NK-92 (cell line): ENCODE measurements around the gene PPP6R1.
A peak's percentile ranks its signal among the peaks of the same experiment; 100 is the strongest.

Experiments used
- DNase-seq: peaks from one replicate; lab custom pipeline; 2025; ENCODE audit not compliant: unreplicated experiment; lab: John Stamatoyannopoulos, UW

Gene PPP6R1

DNA sequence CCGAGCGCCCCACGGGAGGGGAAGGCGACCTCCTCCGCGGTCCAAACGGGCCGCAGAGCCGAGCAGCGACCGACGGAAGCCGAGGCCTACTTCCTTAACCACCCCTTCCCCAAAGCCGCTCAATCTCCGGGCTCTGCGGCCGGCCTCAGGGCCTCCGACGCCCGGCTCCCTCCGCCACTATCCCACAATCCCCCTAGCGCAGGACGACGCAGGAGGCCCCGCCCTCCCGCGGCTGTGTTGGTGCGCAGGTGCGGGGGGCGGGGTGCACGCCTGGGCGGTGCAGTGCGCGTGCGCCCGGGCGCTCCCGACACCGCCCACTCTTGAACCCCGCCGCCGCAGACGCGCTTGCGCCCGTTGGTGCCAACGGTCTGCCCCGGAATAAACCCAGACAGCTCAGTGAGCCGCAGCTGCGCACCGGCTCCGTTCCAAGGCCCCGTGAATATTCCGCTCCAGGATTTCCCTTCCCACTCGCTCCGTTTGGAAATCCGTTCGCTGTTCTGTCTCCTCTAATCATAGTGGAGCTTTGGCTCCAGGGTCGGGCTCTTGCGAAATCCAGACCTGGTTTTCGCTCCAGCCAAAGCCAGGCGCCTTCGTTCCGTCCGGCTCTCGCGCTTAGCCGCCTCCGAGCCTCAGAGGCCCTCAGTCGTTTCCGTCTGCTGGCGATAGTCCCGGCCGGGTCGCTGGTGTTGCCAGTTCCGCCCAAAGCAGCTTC, at the start of gene PPP6R1:
Gene PPP6R1 (minus strand): TSS at position 190 of the 712 bp plus-strand sequence. CDS start 11,914 bp downstream, outside the sequence.
- peak; percentile 83 for DNase-seq

GRCh38 chr19:55308281-55308680, 49.5 kb upstream of the PPP6R1 start:
- no peak for DNase-seq

DNA sequence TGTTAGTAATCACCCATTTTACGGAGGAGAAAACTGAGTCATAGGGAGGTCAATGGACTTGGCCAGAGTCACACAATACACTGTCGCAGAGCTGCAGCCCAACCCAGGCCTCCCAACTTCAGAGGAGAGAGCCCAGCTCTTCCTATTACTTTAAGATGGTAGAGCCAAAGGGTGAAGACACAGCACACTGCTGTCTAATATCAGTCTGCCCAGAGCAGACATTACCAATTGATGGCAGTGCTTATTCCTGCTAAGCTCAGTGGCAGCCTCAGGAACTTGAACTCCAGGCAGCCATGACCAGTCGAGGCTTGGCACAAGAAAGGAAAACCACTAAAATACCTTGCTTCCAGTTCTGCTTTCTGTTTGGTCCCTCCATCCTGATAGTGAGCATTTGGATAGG, 47.9 kb upstream of the PPP6R1 start:
- DNase-seq = no peak

DNA sequence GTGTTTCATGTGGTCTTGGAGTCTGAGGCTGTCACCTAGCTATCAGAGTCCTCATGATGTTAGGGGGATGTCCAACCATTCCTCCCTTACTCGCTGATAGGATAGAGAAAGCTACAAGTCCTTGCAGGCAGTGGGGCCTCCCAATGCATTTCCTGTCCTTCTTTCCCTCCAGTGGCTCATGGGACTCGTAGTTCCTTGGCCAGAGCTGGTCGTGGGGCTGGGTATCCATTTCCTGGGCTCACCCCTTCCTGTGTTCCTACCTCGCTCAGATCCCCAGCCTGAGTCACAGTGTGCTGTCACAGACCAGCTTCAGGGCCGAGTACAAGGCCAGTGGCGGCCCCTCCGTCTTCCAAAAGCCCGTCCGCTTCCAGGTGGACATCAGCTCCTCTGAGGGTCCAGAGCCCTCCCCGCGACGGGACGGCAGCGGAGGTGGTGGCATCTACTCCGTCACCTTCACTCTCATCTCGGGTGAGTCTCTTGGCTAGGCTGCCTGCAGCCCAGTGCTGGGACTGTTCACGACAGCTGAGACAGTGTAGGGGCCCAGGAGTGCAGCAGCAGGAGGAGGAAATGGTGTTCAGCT, 47.3 kb upstream of the PPP6R1 start:
- DNase-seq = no peak

GRCh38 chr19:55305491-55305890, 46.7 kb upstream of the PPP6R1 start:
- no peak for DNase-seq

- DNase-seq = no peak
These were observed 46.2 kb upstream of the PPP6R1 start for GRCh38 chr19:55304980-55305379.

DNA sequence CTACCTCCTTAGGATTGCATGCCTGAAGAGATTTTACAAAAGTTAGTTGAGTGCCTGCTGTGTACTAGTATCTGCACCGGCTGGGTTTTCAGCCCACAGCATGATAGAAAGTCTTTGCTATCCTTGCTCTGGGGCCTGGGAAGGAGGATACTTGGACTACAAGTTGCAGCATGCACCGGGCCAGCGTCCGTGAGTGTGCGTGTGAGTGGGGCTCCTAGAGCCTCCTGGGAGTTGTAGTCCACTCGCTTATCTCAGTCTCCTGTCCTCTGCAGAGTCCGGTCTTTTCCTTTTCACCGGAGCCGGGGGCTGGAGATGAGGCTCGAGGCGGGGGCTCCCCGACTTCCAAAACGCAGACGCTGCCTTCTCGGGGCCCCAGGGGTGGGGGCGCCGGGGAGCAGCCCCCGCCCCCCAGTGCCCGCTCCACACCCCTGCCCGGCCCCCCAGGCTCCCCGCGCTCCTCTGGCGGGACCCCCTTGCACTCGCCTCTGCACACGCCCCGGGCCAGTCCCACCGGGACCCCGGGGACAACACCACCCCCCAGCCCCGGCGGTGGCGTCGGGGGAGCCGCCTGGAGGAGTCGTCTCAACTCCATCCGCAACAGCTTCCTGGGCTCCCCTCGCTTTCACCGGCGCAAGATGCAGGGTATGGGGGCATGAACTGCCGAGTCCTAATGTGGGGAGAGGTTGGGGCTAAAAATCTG, 45.6 kb upstream of the PPP6R1 start:
- no peak for DNase-seq

DNA sequence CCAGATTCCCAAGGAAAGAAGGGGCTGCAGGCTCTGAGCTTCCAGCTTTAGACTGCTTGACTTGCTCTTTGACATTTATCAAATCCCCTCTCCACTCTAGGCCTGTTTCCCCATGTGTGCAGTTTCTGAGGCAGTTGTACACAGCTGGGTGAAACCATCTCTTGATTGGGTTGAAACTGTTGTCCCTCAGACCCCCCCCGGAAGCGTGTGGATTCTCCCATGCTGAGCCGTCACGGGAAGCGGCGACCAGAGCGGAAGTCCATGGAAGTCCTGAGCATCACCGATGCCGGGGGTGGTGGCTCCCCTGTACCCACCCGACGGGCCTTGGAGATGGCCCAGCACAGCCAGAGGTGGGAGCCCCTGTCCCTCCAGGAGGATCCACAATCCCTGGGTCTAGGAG, 44.7 kb upstream of the PPP6R1 start:
- no peak for DNase-seq

DNA sequence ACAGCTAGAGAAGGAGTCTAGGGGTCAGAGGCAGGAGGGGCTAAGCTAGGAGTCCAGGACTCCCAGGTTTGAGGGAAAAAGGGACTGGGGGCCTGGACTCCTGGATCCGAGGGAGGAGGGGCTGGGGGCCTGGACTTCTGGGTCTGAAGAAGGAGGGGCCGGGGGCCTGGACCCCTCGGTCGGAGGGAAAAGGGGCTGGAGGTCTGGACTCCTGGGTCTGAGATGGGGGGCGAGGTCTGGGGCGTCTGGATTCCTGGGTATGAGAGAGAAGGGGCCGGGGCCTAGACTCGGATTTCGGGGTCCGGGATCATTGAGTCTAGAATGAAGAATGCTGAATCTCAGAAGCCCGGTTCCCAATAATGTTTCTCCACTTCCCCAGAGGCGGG, 43.5 kb upstream of the PPP6R1 start:
- DNase-seq = no peak

- peak; percentile 69 for DNase-seq
These were observed 42.9 kb upstream of the PPP6R1 start for GRCh38 chr19:55301459-55302317.

GRCh38 chr19:55300886-55301458, 42.2 kb upstream of the PPP6R1 start:
- no peak for DNase-seq

GRCh38 chr19:55299991-55300390, 41.2 kb upstream of the PPP6R1 start:
- no peak for DNase-seq

- DNase-seq = no peak
These were observed 38.5 kb upstream of the PPP6R1 start for GRCh38 chr19:55297267-55297666.

DNA sequence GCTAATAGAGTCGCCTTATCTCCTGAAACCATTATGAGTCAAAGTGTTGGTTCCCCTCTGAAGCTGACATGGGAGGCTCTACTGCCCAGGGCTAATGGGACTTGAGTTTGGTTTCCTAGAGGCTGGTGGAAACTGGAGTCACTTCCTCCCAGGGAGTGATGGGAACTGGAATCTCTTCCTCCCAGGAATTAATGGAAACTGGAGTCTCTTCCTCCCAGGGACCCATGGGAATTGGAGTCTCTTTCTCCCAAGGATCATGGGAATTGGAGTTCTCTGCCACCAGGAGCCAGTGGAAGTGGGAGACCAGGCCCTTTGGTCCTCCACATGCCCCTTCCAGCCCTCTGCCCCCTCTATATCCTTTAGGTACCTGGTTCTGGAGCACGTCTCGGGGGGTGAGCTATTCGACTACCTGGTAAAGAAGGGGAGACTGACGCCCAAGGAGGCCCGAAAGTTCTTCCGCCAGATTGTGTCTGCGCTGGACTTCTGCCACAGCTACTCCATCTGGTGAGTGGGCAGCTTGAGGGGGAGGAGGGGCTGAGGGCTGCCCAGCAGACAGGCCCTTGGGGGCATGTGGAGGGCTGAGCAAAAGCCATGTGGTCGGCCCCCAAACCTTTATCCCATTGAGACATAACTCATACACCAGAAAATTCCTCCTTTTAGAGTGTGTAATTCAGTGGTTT, 30.4 kb upstream of the PPP6R1 start:
- no peak for DNase-seq

GRCh38 chr19:55287361-55288079, 28.7 kb upstream of the PPP6R1 start:
- DNase-seq = no peak

DNA sequence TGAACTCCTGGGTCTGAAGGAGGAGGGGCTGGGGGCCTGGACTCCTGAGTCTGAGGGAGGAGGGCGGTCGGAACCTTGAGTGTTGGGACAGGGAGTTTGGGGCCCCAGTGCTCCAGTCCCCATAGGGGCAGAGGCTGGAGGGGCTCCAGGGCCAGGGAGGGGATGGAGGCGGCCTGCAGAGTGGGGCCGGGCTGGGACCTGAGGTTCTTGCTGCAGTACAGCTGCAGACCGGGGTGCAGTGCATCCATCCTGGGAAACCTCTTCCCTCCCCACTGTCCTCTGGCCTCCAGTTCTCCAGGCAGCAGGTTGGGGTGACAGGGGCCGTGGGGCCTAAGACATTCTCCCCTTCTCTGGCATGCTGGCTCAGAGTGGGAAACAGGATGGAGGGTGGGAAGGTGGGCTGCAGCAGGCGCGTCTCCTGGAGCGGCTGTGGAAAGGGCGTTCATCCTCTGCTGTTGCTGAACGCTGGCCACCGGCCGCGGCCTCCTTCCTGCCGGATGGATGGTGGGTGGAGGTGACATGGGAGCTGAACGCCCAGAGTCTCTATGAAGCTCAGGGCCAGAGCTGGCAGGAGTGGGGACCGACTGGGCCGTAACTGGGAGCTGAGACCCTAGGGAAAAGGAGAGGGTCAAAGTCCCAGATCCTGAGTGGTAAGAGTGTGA, 26.5 kb upstream of the PPP6R1 start:
- no peak for DNase-seq

DNA sequence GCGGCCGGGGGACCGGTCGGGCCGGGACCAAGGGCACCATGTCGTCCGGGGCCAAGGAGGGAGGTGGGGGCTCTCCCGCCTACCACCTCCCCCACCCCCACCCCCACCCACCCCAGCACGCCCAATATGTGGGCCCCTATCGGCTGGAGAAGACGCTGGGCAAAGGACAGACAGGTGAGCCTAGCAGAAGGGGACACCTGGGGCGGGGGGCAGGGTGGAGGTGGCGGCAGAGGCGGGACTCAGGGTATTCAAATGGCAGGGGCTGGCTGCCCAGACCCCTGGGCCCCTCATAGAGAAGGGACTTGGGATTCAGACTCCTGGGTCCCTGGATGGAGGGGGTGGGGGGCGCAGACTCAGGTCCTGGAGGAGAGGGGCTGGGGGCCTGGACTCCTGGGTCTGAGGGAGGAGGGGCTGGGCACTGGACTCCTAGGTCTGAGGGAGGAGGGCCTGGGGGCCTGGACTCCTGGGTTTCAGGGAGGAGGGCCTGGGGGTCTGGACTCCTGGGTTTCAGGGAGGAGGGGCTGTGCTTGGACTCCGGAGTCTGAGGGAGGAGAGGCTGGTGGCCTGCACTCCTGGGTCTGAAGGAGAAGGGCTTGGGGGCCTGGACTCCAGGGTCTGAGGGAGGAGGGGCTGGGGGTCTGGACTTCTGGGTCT, 25.7 kb upstream of the PPP6R1 start:
- no peak for DNase-seq

DNA sequence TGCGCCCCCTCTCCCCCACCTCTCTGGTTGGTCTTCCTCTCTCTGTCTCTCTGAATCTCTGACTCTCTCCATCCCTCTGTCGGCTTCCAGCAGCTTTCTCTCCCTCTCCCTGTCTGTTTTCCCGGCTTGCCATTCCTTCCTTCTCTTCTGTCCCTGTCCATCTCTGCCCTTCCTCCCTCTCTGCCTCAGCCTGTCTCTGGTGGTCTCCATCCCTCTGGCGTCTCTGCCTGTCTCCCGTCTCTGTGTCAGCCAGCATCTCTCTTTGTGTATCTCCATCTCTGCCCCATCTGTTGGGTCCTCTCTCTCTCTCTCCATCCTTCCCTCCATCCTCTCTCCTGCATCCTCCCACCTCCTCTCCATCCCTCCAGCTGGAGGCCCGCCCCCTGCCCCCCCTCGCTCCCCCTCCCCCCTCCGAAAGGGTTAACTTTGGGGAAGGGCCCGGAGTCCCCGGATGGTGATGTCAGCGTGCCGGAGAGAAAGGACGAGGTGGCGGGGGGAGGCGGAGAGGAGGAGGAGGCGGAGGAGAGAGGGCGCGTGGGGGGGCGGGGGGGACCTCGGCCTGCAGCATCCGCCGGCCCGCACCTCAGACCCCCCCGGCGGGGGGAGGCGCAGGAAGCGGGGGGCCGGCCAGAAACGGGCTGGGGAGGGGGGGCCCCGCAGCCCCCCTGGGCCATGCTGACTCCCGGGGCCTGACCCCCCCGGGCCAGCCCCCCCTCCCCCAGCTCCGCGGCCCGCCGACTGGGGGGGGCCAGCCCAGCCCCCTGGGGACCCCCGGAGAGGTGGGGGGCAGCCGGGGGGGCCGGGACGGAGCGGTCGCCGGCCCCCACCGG, 24.9 kb upstream of the PPP6R1 start, which contains the start of gene BRSK1:
Gene BRSK1 (plus strand): TSS at position 450 of the 830 bp plus-strand sequence. CDS start 446 bp downstream, outside the sequence.
- no peak for DNase-seq
